ENCODE measurements around the gene SPTA1.

SPTA1 gene

GRCh38 chr1:158600735-158601134 is 85.8 kb downstream of the SPTA1 start:
- TF ChIP-seq CTCF (IDR thresholded peaks at IDR 0.05; ENCODE audit: insufficient read depth, low read depth, low read length, missing control alignments), result no peak
- H3K4me3 ChIP-seq (ENCODE audit: low read length), result no peak overlapping the region
- DNase-seq (ENCODE audit: low read depth), result no peak

- DNase-seq (ENCODE audit: low read depth), result no peak
- TF ChIP-seq CTCF (IDR thresholded peaks at IDR 0.05; ENCODE audit: insufficient read depth, low read depth, low read length, missing control alignments), result no peak
- H3K4me3 ChIP-seq (ENCODE audit: low read length), result no peak overlapping the region
These were observed 99.6 kb downstream of the SPTA1 start for GRCh38 chr1:158586942-158587341.

DNA sequence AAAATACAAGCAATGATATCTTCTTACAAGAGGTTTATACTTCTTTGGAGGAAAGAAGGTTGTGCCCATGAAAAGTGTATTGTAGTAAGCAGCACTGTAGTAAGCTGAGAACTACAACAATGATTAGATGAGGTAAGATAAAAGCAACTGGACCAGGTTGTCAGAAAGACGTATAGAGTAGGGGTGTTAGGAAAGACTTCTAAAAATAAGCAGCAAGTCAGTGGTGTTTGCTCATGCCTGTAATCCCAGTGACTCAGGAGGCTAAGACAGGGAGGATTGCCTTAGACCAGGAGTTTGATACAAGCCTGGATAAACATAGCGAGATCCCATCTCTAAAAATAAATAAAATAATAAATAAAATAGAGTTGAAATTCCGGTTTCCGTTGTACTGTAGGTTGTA is 102.6 kb downstream of the SPTA1 start:
- H3K4me3 ChIP-seq (ENCODE audit: low read length), result no peak overlapping the region
- peak; percentile 45 for DNase-seq (ENCODE audit: low read depth)
- TF ChIP-seq CTCF (IDR thresholded peaks at IDR 0.05; ENCODE audit: insufficient read depth, low read depth, low read length, missing control alignments), result no peak

DNA sequence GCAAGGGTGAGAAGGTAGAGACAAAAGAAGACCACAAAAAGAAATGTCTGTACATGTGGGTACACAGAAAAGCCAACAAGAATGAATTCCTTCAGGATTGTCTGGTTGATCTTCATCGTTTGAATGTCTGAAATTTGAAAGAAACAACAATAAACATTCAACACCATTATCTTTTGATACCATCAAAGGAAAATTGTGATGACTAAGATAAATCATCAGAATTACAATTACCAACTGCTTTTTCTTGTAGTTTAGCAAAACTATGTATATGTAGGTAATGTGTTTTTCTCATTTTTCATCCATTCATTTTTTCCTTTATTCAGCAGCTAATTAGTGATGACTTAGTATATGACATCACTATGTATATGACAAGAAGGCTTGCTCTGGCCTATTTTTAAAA is 106.8 kb downstream of the SPTA1 start, which contains the start of gene OR10X1:
Gene OR10X1, minus strand, starts transcription at position 167 of the 400 bp plus-strand sequence. Its CDS starts 0 bp downstream, at position 167.
- no peak within 1 kb of the TSS for H3K4me3 ChIP-seq (ENCODE audit: low read length)
- DNase-seq (ENCODE audit: low read depth), result no peak
- no peak for TF ChIP-seq CTCF (IDR thresholded peaks at IDR 0.05; ENCODE audit: insufficient read depth, low read depth, low read length, missing control alignments)

DNA sequence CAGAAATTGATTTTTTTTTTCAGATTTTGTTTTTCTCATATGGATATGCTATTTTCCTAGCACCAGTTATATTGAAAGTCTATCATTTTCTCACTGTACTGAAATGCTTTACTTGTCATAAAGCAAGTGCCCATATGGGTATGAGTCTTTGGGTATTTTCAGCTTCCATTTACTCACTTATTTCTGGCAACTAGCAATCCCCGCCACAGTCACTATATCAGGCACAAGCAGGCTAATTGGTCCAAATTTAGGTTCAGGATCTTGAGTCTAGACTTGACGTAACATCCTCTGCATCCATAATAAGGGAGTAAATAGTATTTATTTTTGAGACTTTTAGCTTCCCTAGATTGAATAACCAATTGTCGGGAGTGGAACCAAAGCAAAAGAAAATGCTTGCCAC is 109.0 kb downstream of the SPTA1 start:
- no peak overlapping the region for H3K4me3 ChIP-seq (ENCODE audit: low read length)
- no peak for TF ChIP-seq CTCF (IDR thresholded peaks at IDR 0.05; ENCODE audit: insufficient read depth, low read depth, low read length, missing control alignments)
- no peak for DNase-seq (ENCODE audit: low read depth)

- DNase-seq (ENCODE audit: low read depth), result no peak
- no peak for TF ChIP-seq CTCF (IDR thresholded peaks at IDR 0.05; ENCODE audit: insufficient read depth, low read depth, low read length, missing control alignments)
- no peak overlapping the region for H3K4me3 ChIP-seq (ENCODE audit: low read length)
These were observed 114.3 kb downstream of the SPTA1 start for GRCh38 chr1:158572226-158572625.

GRCh38 chr1:158570480-158570879 is 116.0 kb downstream of the SPTA1 start, which contains the start of gene OR6P1:
OR6P1 (minus strand) TSS chr1:158570580; CDS start chr1:158563604, 6,976 bp downstream.
- TF ChIP-seq CTCF (IDR thresholded peaks at IDR 0.05; ENCODE audit: insufficient read depth, low read depth, low read length, missing control alignments), result no peak
- no peak for DNase-seq (ENCODE audit: low read depth)
- no peak within 1 kb of the TSS for H3K4me3 ChIP-seq (ENCODE audit: low read length)

All from epithelial cell of esophagus (primary cell).